ENCODE results near the gene GPC6. TPM values are rescaled to one million over a fixed set of nuclear protein-coding genes. Genes with fewer than 3 reads are reported as not detected.

Gene GPC6
- total and polyA plus RNA-seq, 2 experiments from 2014 or later = 14.4 to 20.8 TPM

DNA sequence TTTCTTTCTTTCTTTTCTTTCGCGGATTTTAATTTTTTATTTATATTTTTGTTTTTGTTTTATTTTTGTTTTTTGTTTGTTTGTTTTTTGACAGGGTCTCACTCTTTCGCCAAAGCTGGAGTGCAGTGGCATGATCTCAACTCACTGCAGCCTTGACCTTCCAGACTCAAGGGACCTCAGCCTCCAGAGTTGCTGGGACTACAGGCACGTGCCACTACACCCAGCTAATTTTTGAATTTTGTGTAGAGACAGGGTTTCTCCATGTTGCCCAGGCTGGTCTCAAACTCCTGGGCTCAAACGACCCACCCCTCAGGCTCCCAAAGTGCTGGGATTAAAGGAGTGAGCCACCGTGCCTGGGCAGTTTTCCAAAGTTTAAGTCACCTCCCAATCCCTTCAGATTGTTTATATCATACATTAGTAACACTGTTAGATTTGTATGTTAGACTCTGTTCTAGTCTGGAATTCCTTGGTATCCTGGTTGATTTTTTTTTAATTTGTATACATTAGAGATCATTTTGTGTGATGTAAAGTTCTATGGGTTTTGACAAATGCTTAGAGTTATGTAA is 655.6 kb downstream of the GPC6 start:
- Histone ChIP-seq H2AFZ (peak overlapping the region; percentile 41; the same call in 1 of the 2 replicates), H3K4me3 (no peak overlapping the region), H3K27ac (peak overlapping the region; percentile 24), H3F3A (ENCODE audit: insufficient read depth) (peaks cover 18% of the 10 kb centered on the region), H3K9me2 (ENCODE audit: insufficient read depth) (no peaks in the 10 kb centered on the region), H3K4me2 (ENCODE audit: unreplicated experiment) (peak overlapping the region; percentile 16), H4K20me1 (ENCODE audit: insufficient read depth) (no peaks in the 10 kb centered on the region), H3K27me3 (replicated peaks; ENCODE audit: insufficient read depth) (no peaks in the 10 kb centered on the region), H3K36me3 (ENCODE audit: low read depth) (no peaks in the 10 kb centered on the region), H3K4me1 (ENCODE audit: insufficient read depth) (peaks cover 18% of the 10 kb centered on the region), H3K79me2 (ENCODE audit: insufficient read depth) (no peaks in the 10 kb centered on the region), H3K9ac (no peak overlapping the region), H3K9me3 (ENCODE audit: low read depth) (no peaks in the 10 kb centered on the region)
- DNase-seq = peak; percentile 42
- in situ Hi-C loops (cut with MboI) = no loop called here
- TF ChIP-seq EZH2 (IDR thresholded peaks at IDR 0.05; ENCODE audit: insufficient read depth, poor library complexity, severe bottlenecking) = no peak
- TF ChIP-seq EZH2phosphoT487 (IDR thresholded peaks at IDR 0.05; ENCODE audit: insufficient read depth, low read depth) = no peak
- 57 to 64% methylated on average over 5 to 6 of the region's 6 CpGs for WGBS, 2 experiments (ENCODE audit: low coverage in 1 of 2, low lambda C conversion rate in 2 of 2, missing lambda C conversion rate in 2 of 2)

DNA sequence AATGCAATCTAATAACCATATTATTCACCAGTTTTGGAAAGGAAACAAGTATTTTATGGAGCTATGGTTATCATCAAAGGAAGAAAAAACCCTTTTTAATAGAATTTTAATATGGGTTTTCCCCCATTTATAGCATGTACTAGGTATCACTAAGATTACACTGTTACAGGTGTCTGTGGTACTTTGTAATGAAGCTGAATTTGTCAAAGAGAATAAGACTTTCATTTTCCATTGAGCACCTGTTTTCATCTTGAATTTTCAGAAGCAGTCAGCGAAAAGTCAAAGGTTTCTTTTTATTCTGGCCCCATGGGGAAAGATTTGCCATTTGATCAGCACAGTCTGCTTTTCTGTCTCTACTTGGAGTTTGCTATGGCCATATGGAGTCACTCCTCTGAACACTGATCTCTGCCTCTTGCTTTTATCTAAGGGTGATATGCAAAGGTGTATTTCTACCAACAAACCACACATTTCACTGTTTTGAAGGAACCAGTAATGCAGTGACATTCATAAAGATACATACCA is 662.9 kb downstream of the GPC6 start:
- Histone ChIP-seq H3K79me2 (ENCODE audit: insufficient read depth) (no peaks in the 10 kb centered on the region), H3K4me3 (no peak overlapping the region), H3K9me2 (ENCODE audit: insufficient read depth) (no peaks in the 10 kb centered on the region), H3K36me3 (ENCODE audit: low read depth) (no peaks in the 10 kb centered on the region), H3K4me1 (ENCODE audit: insufficient read depth) (no peaks in the 10 kb centered on the region), H3K9me3 (ENCODE audit: low read depth) (no peaks in the 10 kb centered on the region), H3F3A (ENCODE audit: insufficient read depth) (no peaks in the 10 kb centered on the region), H3K27me3 (replicated peaks; ENCODE audit: insufficient read depth) (no peaks in the 10 kb centered on the region), H3K9ac (no peak overlapping the region), H4K20me1 (ENCODE audit: insufficient read depth) (no peaks in the 10 kb centered on the region), H3K27ac (no peak overlapping the region), H2AFZ (no peak overlapping the region), H3K4me2 (ENCODE audit: unreplicated experiment) (no peak overlapping the region)
- no peak for TF ChIP-seq EZH2 (IDR thresholded peaks at IDR 0.05; ENCODE audit: insufficient read depth, poor library complexity, severe bottlenecking)
- TF ChIP-seq EZH2phosphoT487 (IDR thresholded peaks at IDR 0.05; ENCODE audit: insufficient read depth, low read depth) = no peak
- in situ Hi-C loops (cut with MboI) = no loop called here
- WGBS, 2 experiments (ENCODE audit: low coverage in 1 of 2, low lambda C conversion rate in 2 of 2, missing lambda C conversion rate in 2 of 2) = 88 to 94% methylated on average over 1 of the region's 1 CpG
- no peak for DNase-seq

- Histone ChIP-seq H3K9me3 (ENCODE audit: low read depth) (no peaks in the 10 kb centered on the region), H3K4me3 (no peak overlapping the region), H3F3A (ENCODE audit: insufficient read depth) (0 out of 2 replicates have a peak, but pooled peaks cover 6% of the 10 kb centered on the region), H3K9me2 (ENCODE audit: insufficient read depth) (no peaks in the 10 kb centered on the region), H3K27ac (no peak overlapping the region), H2AFZ (no peak overlapping the region), H4K20me1 (ENCODE audit: insufficient read depth) (no peaks in the 10 kb centered on the region), H3K4me1 (ENCODE audit: insufficient read depth) (no peaks in the 10 kb centered on the region), H3K36me3 (ENCODE audit: low read depth) (no peaks in the 10 kb centered on the region), H3K27me3 (replicated peaks; ENCODE audit: insufficient read depth) (no peaks in the 10 kb centered on the region), H3K4me2 (ENCODE audit: unreplicated experiment) (no peak overlapping the region), H3K79me2 (ENCODE audit: insufficient read depth) (no peaks in the 10 kb centered on the region), H3K9ac (no peak overlapping the region)
- DNase-seq = no peak
- in situ Hi-C loops (cut with MboI) = no loop called here
- WGBS, 2 experiments (ENCODE audit: low coverage in 1 of 2, low lambda C conversion rate in 2 of 2, missing lambda C conversion rate in 2 of 2) = 35 to 47% methylated on average over 2 of the region's 2 CpGs
- TF ChIP-seq EZH2 (IDR thresholded peaks at IDR 0.05; ENCODE audit: insufficient read depth, poor library complexity, severe bottlenecking) = no peak
- no peak for TF ChIP-seq EZH2phosphoT487 (IDR thresholded peaks at IDR 0.05; ENCODE audit: insufficient read depth, low read depth)
Observed at GRCh38 chr13:93899981-93900380, 673.4 kb downstream of the GPC6 start.

GRCh38 chr13:93900731-93901130 is 674.1 kb downstream of the GPC6 start:
- no peaks in the 10 kb centered on the region for H3K9me2 ChIP-seq (ENCODE audit: insufficient read depth)
- no peak overlapping the region for H3K4me3 ChIP-seq
- H4K20me1 ChIP-seq (ENCODE audit: insufficient read depth) = no peaks in the 10 kb centered on the region
- H3K36me3 ChIP-seq (ENCODE audit: low read depth) = no peaks in the 10 kb centered on the region
- no peak overlapping the region for H3K4me2 ChIP-seq (ENCODE audit: unreplicated experiment)
- no peaks in the 10 kb centered on the region for H3K4me1 ChIP-seq (ENCODE audit: insufficient read depth)
- no peak for DNase-seq
- H3K9ac ChIP-seq = no peak overlapping the region
- in situ Hi-C loops (cut with MboI) = no loop called here
- TF ChIP-seq EZH2 (IDR thresholded peaks at IDR 0.05; ENCODE audit: insufficient read depth, poor library complexity, severe bottlenecking) = no peak
- no peak for TF ChIP-seq EZH2phosphoT487 (IDR thresholded peaks at IDR 0.05; ENCODE audit: insufficient read depth, low read depth)
- H3K27ac ChIP-seq = no peak overlapping the region
- H3K9me3 ChIP-seq (ENCODE audit: low read depth) = no peaks in the 10 kb centered on the region
- no peaks in the 10 kb centered on the region for H3K79me2 ChIP-seq (ENCODE audit: insufficient read depth)
- H2AFZ ChIP-seq = no peak overlapping the region
- 76 to 84% methylated on average over 3 of the region's 3 CpGs for WGBS, 2 experiments (ENCODE audit: low coverage in 1 of 2, low lambda C conversion rate in 2 of 2, missing lambda C conversion rate in 2 of 2)
- H3K27me3 ChIP-seq (replicated peaks; ENCODE audit: insufficient read depth) = no peaks in the 10 kb centered on the region
- 0 out of 2 replicates have a peak, but pooled peaks cover 6% of the 10 kb centered on the region for H3F3A ChIP-seq (ENCODE audit: insufficient read depth)

Data from GM23248 (cell line).